ENCODE data around the gene CLIC2. TPM values are rescaled to one million over a fixed set of nuclear protein-coding genes. Genes with fewer than 3 reads are reported as not detected.

CLIC2 gene
- total RNA-seq, 2 donors from 2014 or later, result 0.50 TPM; not detected in 1

DNA sequence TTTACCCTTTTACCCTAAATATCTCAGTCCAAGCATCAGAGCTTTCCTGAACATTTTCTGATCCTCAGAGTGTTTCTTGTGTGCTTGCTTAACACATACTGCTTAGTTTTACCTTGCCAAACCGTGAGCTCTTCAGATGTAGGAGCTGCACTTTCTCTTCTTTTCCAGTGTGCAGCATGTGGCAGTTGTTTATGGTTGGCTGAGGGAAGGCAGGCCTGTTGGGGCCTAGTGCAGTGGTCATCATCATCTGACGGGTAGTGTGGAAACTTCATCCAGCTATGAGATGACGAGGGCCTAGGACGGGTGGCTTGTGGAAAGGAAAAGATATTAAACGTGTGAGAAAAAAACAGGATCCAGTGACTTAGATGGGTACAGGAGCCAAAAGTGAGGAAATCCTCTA, 96.7 kb downstream of the CLIC2 start:
- no peak overlapping the region for H3K27ac Mint-ChIP-seq

DNA sequence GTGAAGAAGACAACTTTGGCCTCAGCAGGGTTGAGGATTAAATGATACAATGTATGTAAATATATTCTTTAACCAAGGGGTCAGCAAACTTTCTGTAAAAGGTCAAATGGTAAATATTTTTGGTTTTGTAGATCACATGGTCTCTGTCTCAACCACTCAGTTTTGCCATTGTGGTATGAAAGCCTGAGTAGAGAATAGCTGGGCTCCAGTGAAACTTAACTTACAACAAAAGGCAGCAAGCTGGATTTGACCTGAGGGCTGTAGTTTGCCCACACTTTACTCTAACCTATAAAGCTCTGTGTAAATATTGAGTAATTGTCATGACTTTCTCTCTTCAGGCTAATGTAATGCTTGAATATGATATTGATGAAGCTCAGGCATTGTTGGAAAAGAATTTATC, 98.5 kb downstream of the CLIC2 start:
- H3K36me3 Mint-ChIP-seq, result peaks cover 22% of the 10 kb centered on the region
- peaks cover 2 to 9% of the 10 kb centered on the region in 2 donors for H3K4me1 Mint-ChIP-seq (ENCODE audit: low read depth in 2 of 2)
- H3K4me3 Mint-ChIP-seq, result no peak overlapping the region
- ATAC-seq (no peak), DNase-seq (ENCODE audit: low spot score) (no peak)
- no peak overlapping the region for H3K27ac Mint-ChIP-seq
- H3K9me3 Mint-ChIP-seq, result no peaks in the 10 kb centered on the region
- no peaks in the 10 kb centered on the region for H3K27me3 Mint-ChIP-seq

More for the DNA sequence above, 96.7 kb downstream of the CLIC2 start:
- H3K4me3 Mint-ChIP-seq, result no peak overlapping the region
- H3K36me3 Mint-ChIP-seq, result peaks cover 17% of the 10 kb centered on the region
- no peaks in the 10 kb centered on the region for H3K9me3 Mint-ChIP-seq
- H3K4me1 Mint-ChIP-seq (ENCODE audit: low read depth in 2 of 2), result peaks cover 2 to 9% of the 10 kb centered on the region in 2 donors
- no peak for ATAC-seq
- no peaks in the 10 kb centered on the region for H3K27me3 Mint-ChIP-seq
- DNase-seq (ENCODE audit: low spot score), result no peak

DNA sequence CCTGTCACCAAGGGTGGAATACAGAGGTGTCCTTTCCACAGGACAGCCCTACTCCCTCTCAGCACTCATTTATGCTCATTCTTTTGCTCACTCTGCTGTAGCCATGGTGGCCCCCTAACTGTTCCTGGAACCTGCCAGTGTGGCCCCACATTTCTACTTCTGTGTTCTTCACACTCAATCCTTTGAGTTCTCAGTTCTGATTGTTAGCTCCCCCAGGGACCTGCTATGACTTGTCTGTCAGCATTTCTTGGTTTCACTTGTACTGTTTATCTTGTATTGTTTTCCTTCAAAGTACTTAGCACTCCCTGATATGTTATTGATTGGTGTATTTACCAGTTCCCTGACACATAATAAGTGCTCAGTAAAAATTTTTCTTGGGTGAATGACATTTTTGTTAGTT, 103.3 kb downstream of the CLIC2 start:
- H3K4me3 Mint-ChIP-seq, result no peak overlapping the region
- peaks cover 19% of the 10 kb centered on the region for H3K36me3 Mint-ChIP-seq
- H3K27me3 Mint-ChIP-seq, result no peaks in the 10 kb centered on the region
- ATAC-seq, result no peak
- no peak for DNase-seq (ENCODE audit: low spot score)
- H3K27ac Mint-ChIP-seq, result no peak overlapping the region
- no peaks in the 10 kb centered on the region for H3K9me3 Mint-ChIP-seq
- peaks cover 0 to 2% of the 10 kb centered on the region in 2 donors for H3K4me1 Mint-ChIP-seq (ENCODE audit: low read depth in 2 of 2)

Other genes with a start within 250 kb of the CLIC2 start
- gene VBP1, start 118.2 kb downstream of the CLIC2 start, total RNA-seq, result 10 to 100 TPM; 54.1 to 64.7 TPM
- 1 to 10 TPM; 7.5 to 8.3 TPM for gene RAB39B, start 70.1 kb downstream of the CLIC2 start, total RNA-seq
- gene F8A2, start 47.5 kb upstream of the CLIC2 start, total RNA-seq, result not detected
- gene F8A3, start 124.0 kb upstream of the CLIC2 start, total RNA-seq, result 10 to 100 TPM in 1 of 2 donors, 1 to 10 TPM in 1; 4.2 to 46.4 TPM